PFSK-1 (cell line): ENCODE results near the gene CALML5.

ENCODE experiments used
- FOXP2 ChIP-seq: optimal IDR thresholded peaks from 2 replicates; pipeline ENCODE3; 2011; ENCODE audit warnings: borderline replicate concordance, control low read depth, inconsistent platforms; ENCODE audit not compliant: insufficient read depth; ENCODE audit errors: extremely low read length, extremely low read depth
- POLR2AphosphoS5 ChIP-seq: IDR thresholded peaks from 2 replicates; pipeline ENCODE4 v1.6.1; 2012; ENCODE audit warnings: low read depth, mild to moderate bottlenecking, control low read depth, low read length, moderate library complexity
- TAF1 ChIP-seq: IDR thresholded peaks from 2 replicates; pipeline ENCODE4 v1.6.1; 2012; ENCODE audit warnings: low read length, control low read depth, borderline replicate concordance; ENCODE audit not compliant: insufficient read depth
- TF ChIP-seq, protein P1 (sequence below), 2 experiments: IDR thresholded peaks; 2 replicates each; pipeline versions ENCODE4 v1.6.1 to v1.8.0; 2011 to 2012; ENCODE audit warnings: low read depth in 2 of 2, low read length in 2 of 2, control low read depth in 1 of 2, inconsistent platforms in 1 of 2, mild to moderate bottlenecking in 1 of 2, moderate library complexity in 1 of 2; ENCODE audit not compliant: insufficient read depth in 1 of 2

DNA sequence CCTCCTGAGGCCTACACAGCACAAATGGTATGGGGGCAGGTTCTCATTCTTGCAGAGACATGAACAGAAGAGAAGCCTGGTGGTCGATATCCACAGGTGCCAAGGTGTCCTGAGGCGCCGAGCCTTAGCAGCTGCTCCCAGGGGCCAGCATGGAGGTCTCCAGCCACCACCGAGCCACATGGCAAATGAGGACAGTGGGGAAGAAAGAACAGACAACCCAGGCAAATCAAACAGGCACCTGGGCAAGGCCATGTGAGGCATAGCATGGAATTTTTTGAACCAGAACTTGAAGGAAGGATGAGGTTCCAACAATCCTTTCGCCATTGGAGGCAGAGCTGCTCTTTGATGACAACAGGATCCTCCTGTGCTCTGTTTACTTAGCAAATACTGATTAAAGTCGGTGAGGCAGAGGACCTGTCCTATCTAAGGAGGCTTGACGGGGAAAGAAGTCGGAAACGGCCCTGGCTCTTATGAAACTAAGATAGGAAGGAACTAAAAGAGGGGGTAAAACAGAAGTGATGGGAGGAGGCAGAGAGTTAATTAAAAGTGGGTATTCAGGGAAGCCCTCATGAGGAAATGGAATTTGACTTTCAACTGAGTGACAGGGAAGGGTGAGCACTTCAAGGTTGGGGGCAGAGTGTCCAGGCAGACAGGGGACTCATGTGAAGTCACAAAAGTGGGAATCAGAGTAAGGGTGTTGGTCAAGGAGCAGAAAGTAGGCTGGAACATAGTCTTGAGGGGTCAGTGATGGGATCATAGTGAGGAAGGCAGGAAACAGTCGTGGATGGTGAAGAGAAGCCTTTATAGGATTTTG is 16.8 kb upstream of the CALML5 start:
- TF ChIP-seq, protein P1, sequence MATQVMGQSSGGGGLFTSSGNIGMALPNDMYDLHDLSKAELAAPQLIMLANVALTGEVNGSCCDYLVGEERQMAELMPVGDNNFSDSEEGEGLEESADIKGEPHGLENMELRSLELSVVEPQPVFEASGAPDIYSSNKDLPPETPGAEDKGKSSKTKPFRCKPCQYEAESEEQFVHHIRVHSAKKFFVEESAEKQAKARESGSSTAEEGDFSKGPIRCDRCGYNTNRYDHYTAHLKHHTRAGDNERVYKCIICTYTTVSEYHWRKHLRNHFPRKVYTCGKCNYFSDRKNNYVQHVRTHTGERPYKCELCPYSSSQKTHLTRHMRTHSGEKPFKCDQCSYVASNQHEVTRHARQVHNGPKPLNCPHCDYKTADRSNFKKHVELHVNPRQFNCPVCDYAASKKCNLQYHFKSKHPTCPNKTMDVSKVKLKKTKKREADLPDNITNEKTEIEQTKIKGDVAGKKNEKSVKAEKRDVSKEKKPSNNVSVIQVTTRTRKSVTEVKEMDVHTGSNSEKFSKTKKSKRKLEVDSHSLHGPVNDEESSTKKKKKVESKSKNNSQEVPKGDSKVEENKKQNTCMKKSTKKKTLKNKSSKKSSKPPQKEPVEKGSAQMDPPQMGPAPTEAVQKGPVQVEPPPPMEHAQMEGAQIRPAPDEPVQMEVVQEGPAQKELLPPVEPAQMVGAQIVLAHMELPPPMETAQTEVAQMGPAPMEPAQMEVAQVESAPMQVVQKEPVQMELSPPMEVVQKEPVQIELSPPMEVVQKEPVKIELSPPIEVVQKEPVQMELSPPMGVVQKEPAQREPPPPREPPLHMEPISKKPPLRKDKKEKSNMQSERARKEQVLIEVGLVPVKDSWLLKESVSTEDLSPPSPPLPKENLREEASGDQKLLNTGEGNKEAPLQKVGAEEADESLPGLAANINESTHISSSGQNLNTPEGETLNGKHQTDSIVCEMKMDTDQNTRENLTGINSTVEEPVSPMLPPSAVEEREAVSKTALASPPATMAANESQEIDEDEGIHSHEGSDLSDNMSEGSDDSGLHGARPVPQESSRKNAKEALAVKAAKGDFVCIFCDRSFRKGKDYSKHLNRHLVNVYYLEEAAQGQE (IDR thresholded peaks at IDR 0.05; ENCODE audit: insufficient read depth in 1 of 2, low read depth in 2 of 2, low read length in 2 of 2) = no peak
- no peak for TF ChIP-seq POLR2AphosphoS5
- no peak for TF ChIP-seq FOXP2
- no peak for TF ChIP-seq TAF1
